HG02678 (cell line): ENCODE measurements around the gene PPIA.
"Not testable (repeated sequence)": the region's sequence is repeated elsewhere in the genome, so short reads cannot be mapped to it uniquely, and the experiment has no call there.

Experiments
- ATAC-seq: cut with Tn5 transposase; IDR thresholded peaks from one replicate; pipeline ENCODE4 v1.9.1; 2021; ENCODE audit warnings: mild to moderate bottlenecking, moderate library complexity; ENCODE audit not compliant: unreplicated experiment

PPIA gene

GRCh38 chr7:44762726-44763522 is 33.6 kb upstream of the PPIA start:
- ATAC-seq = no peak

- no peak for ATAC-seq
These were observed 32.4 kb upstream of the PPIA start for GRCh38 chr7:44764081-44764480.

GRCh38 chr7:44764665-44765578 is 31.6 kb upstream of the PPIA start:
- no peak for ATAC-seq

- no peak for ATAC-seq
These were observed 30.7 kb upstream of the PPIA start for GRCh38 chr7:44765579-44766415.

- no peak for ATAC-seq
These were observed 30.1 kb upstream of the PPIA start for GRCh38 chr7:44766416-44766801.

- no peak for ATAC-seq
These were observed 29.2 kb upstream of the PPIA start for GRCh38 chr7:44767134-44767911.

GRCh38 chr7:44767912-44768627 is 28.4 kb upstream of the PPIA start:
- peak; percentile 78 for ATAC-seq

- ATAC-seq = no peak
These were observed 27.7 kb upstream of the PPIA start for GRCh38 chr7:44768628-44769371.

GRCh38 chr7:44769376-44769775 is 27.1 kb upstream of the PPIA start:
- ATAC-seq = no peak

GRCh38 chr7:44769776-44770294 is 26.6 kb upstream of the PPIA start:
- peak; percentile 66 for ATAC-seq

GRCh38 chr7:44771358-44771757 is 25.1 kb upstream of the PPIA start:
- ATAC-seq = no peak

- no peak for ATAC-seq
These were observed 24.0 kb upstream of the PPIA start for GRCh38 chr7:44772440-44772839.

- ATAC-seq = no peak
These were observed 23.6 kb upstream of the PPIA start for GRCh38 chr7:44772867-44773266.

GRCh38 chr7:44774486-44774885 is 22.0 kb upstream of the PPIA start:
- ATAC-seq = not testable (repeated sequence)

GRCh38 chr7:44775383-44776107 is 20.9 kb upstream of the PPIA start:
- no peak for ATAC-seq

GRCh38 chr7:44776211-44776610 is 20.3 kb upstream of the PPIA start:
- no peak for ATAC-seq

GRCh38 chr7:44782460-44782859 is 14.0 kb upstream of the PPIA start:
- ATAC-seq = no peak

- ATAC-seq = no peak
These were observed 13.1 kb upstream of the PPIA start for GRCh38 chr7:44783407-44783806.
